ENCODE measurements around the gene SCN2B. TPM values are rescaled to one million over a fixed set of nuclear protein-coding genes. Genes with fewer than 3 reads are reported as not detected.

The SCN2B gene
- total RNA-seq, 1 donor from 2014 or later: 0.32 TPM

- peak; percentile 58 for ATAC-seq
Observed at GRCh38 chr11:118152552-118153471, 23.6 kb downstream of the SCN2B start, which contains the start of gene SCN4B. Gene SCN4B, minus strand, starts transcription at chr11:118152823. Its CDS starts 150 bp downstream, at chr11:118152673.

GRCh38 chr11:118152020-118152551, 24.4 kb downstream of the SCN2B start:
- ATAC-seq: no peak

- no peak for ATAC-seq
Observed at GRCh38 chr11:118151431-118151830, 25.0 kb downstream of the SCN2B start.

GRCh38 chr11:118149493-118149892, 26.9 kb downstream of the SCN2B start:
- no peak for ATAC-seq

GRCh38 chr11:118148856-118149255, 27.6 kb downstream of the SCN2B start:
- no peak for ATAC-seq

- no peak for ATAC-seq
Observed at GRCh38 chr11:118148240-118148639, 28.2 kb downstream of the SCN2B start.

GRCh38 chr11:118147502-118147901, 28.9 kb downstream of the SCN2B start:
- ATAC-seq: no peak

GRCh38 chr11:118146554-118146953, 29.9 kb downstream of the SCN2B start:
- ATAC-seq: no peak

GRCh38 chr11:118145285-118146227, 30.9 kb downstream of the SCN2B start:
- ATAC-seq: peak; percentile 91

- no peak for ATAC-seq
Observed at GRCh38 chr11:118144301-118145268, 31.9 kb downstream of the SCN2B start.

- ATAC-seq: no peak
Observed at GRCh38 chr11:118143661-118144185, 32.7 kb downstream of the SCN2B start.

- peak; percentile 56 for ATAC-seq
Observed at GRCh38 chr11:118142809-118143208, 33.6 kb downstream of the SCN2B start.

GRCh38 chr11:118142081-118142480, 34.4 kb downstream of the SCN2B start:
- peak; percentile 73 for ATAC-seq

- no peak for ATAC-seq
Observed at GRCh38 chr11:118139578-118139977, 36.9 kb downstream of the SCN2B start.

GRCh38 chr11:118138839-118139420, 37.5 kb downstream of the SCN2B start:
- ATAC-seq: no peak

- no peak for ATAC-seq
Observed at GRCh38 chr11:118136801-118137200, 39.6 kb downstream of the SCN2B start.

GRCh38 chr11:118136341-118136740, 40.1 kb downstream of the SCN2B start:
- ATAC-seq: no peak

- ATAC-seq: peak; percentile 1
Observed at GRCh38 chr11:118135796-118136165, 40.7 kb downstream of the SCN2B start.

GRCh38 chr11:118135051-118135795, 41.2 kb downstream of the SCN2B start:
- no peak for ATAC-seq

- no peak for ATAC-seq
Observed at GRCh38 chr11:118133816-118134215, 42.6 kb downstream of the SCN2B start.

All from esophagus mucosa (tissue), 1 donor.